Dermis blood vessel endothelial cell (primary cell): Measurements from ENCODE around the gene PTCD2. TPM values are rescaled to one million over a fixed set of nuclear protein-coding genes. Genes with fewer than 3 reads are reported as not detected.
A peak's percentile ranks its signal among the peaks of the same experiment; 100 is the strongest.

Experiments
- DNase-seq: peaks from one replicate; pipeline ENCODE4 v3.0.0; 2010
- total RNA-seq: library from RNA; depleted of rRNA; stranded (reverse); fragments of >200 nt; gene quantifications from 2 replicates; pipeline ENCODE4 v1.2.3, GENCODE V29; 2014

Gene PTCD2, protein sequence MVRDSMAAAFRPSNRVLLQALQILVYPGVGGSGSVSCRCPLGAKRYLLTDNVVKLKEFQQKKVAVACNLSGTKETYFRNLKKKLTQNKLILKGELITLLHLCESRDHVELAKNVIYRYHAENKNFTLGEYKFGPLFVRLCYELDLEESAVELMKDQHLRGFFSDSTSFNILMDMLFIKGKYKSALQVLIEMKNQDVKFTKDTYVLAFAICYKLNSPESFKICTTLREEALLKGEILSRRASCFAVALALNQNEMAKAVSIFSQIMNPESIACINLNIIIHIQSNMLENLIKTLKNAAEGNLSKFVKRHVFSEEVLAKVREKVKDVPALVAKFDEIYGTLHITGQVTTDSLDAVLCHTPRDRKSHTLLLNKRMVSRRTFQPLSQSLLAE
- 3.9 and 6.0 TPM in 2 replicates for total RNA-seq

DNA sequence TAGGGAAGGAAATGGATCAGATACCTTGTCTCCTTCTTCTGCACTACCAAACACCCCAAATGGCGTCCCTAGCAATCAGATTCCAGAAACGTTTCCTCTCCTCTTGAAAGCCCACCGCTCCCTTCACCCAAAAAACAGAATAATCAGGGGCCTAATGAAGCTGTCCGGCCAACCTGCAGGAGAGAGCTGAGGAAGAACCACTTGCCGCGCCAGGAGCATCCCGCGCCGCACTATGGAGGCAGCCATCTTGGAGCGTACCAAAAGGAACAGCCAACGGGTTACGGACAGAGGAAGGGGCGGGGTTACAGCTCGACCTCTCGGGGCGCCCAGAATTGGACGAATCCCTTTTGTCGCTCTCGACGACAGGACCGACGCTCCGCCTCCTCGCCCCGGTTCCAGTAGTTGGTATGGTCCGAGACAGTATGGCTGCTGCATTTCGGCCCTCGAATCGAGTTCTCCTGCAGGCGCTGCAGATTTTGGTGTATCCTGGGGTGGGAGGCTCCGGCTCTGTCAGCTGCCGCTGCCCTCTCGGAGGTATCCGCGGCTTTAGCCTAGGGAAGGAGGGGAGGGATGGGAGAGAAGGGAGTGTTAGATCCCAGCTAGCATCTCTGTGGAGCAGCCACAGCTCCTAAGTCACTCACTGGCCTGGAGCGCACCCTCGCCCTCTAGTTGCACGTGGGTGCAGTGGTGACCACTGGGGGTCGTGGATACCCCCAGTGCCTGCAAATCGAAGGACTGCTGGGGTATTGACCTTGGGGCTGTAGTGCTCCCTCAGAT lies at the start of gene PTCD2, which contains the start of gene MRPS27:
Gene PTCD2 (plus strand): TSS at position 398 of the 777 bp plus-strand sequence. CDS start 10 bp downstream, at position 408.
Gene MRPS27 (minus strand): TSS at position 265 of the 777 bp plus-strand sequence. CDS start 19 bp downstream, at position 246.
- DNase-seq = peak; percentile 99

DNA sequence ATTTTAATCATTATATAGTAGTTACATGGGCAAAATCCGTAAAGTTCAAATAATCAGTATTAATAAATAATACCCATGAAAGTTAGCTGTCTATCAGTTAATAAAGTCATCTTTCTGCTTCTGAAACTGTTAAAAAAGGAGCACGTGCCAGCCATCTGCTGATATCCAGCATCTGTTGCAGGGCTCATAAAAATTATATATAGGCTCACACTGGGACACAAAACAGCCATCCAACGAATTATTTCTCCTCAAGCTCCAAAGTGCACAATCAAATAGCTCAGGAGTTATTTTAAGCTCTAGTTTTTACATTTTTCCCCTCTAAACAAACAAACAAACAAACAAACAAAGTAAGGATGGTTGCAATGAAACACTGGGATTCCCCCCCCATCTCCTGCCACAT lies 48.5 kb upstream of the PTCD2 start:
- no peak for DNase-seq

DNA sequence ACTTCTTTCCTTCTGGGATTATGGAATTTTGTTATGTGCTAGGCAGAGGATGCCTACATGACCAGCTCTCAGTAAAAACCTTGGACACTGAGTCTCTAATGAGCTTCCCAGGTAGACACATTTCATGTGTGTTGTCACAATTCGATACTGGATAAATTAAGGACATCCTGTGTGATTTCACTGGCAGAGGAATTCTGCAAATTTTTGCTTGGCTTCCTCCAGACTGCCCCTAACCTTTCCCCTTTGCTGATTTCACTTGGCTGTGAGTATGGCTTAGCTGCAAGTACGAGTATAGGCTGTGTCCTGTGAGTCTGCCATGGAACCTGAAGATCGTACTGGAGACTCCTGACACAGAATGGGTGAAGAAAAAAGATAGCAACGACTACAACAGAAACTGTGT lies 47.8 kb upstream of the PTCD2 start:
- DNase-seq = peak; percentile 49

DNA sequence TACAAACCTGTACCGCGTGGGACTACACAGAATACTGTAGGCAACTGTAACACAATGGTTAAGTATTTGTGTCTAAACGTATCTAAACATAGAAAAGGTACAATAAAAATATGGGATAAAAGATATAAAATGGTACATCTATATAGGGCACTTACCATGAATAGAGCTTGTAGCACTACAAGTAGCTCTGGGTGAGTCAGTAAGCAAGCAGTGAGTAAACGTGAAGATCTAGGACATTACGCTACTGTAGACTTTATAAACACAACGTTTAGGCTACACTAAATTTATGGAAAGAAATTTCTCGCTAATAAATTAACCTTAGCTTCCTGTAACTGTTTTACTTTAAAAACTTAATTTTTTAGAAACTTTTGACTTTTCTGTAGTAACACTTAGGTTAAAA lies 46.6 kb upstream of the PTCD2 start:
- no peak for DNase-seq

DNA sequence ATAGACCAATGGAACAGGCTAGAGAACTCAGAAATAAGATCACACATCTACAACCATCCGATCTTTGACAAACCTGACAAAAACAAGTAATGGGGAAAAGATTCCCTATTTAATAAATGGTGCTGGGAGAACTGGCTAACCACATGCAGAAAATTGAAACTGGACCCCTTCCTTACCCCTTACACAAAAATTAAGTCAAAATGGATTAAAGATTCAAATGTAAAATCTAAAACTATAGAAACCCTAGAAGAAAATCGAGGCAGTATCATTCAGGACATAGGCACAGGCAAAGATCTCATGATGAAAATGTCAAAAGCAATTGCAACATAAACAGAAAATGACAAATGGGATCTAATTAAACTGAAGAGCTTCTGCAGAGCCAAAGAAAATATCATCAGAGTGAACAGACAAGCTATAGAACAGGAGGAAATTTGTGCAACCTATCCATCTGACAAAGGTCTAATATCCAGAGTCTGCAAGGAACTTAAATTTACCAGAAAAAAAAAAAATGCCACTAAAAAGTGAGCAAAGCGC lies 43.9 kb upstream of the PTCD2 start:
- DNase-seq = no peak

DNA sequence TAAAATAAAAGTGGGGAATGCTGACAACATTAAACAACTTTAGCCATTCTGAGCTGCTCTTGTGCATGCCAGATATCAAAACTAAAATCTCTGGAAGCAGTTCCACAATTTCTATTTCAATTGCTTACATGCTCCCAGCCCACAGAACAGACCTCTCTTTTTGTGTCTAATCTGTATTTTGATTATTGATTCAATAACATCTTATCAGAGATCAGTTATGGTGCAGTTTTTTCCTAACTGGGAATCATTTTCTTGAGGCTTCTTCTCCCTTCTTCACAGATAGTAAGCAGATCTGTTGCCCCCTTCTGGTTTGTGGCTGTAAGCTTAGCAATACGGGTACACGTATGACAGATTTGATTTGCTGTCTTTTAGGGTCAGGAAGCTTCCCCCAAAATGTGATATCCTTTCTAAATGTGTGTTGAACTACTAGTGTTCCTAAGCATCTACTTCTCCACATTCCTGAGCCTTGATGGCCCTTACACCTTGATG lies 39.5 kb upstream of the PTCD2 start:
- DNase-seq = peak; percentile 71

DNA sequence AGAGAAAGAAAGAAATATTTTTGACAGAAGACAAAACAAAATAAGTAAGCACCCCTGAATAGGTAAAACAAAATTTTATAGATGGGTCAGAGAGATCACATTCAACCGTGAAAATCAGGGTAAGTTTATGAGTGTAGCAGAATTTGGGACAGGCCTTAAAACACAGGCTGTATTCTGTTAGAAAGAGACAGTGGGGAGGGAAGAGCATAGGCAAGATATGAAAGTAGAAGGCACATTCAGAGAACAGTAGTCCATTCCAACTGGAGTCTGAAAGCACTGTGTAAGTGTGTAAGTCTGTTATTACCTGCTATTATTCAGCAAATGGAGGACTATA lies 38.8 kb upstream of the PTCD2 start:
- DNase-seq = no peak

DNA sequence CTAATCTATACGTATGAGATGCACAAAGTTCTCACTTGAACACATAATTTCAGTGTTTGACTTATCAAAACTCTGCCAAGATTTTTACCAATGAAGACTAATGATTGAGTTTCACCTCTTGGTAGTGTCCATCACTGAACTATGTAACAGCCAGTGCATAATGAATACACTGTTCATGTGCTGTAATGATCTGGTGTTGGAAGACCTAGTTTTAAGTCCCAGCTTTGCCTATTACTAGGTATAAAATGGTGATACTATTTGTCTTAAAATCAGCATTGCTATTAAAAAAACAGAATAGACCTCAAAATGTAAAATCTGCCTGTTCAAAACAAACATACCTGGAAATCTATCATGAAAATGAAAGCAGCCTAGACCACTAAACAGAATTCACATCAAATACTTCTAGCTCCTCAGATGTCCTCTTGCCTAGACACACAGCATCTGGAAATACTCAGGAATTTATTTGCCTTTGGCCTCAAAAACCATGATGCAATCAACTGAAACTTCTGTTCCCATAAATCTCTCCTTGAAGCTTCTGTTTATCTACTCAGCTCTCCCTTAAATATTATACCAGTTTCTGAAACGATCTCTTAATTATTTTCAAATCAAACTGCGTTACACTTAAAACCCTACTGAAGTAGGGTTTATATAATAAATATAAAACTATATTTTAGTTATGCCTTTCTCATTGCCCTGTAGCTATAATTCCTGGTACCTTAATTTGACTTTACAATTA lies 38.2 kb upstream of the PTCD2 start:
- no peak for DNase-seq

DNA sequence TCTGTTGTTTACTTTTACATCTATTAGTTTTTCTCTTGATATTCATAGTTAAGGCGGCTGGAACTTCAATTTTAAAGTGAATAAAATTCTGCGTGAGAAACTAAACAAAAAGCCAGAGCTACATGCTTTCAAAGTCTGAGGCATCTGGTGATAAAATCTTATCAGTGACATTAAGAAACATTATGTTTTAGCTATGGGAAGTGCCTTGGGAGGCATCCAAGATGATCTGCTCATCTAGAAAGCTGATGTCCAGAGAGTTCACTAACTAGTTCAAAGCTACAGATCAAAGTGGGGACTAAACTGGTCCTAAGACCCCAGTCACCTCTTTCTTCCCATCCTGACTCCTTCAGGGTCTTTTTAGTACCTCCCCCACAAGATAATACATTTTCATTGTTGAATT lies 37.3 kb upstream of the PTCD2 start:
- DNase-seq = peak; percentile 40

DNA sequence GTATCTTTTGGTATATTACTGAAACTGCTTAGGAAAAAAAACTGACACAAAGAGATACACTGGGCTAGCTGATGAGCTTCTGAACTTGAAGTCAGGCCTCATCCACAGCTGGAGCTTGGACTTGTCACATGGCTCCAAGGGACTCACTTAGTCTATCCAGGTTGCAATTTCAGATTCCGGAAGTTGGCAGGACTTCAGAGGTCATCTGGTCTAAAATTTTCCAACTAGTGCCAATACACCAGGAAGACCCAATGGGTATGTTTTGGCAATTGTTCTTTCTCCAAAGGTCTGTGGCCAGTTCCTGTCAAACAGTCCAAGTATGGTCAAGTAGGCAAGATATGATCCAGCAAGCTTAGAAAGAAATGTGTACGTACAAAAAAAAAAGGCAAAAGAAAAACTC lies 36.8 kb upstream of the PTCD2 start:
- DNase-seq = peak; percentile 69

DNA sequence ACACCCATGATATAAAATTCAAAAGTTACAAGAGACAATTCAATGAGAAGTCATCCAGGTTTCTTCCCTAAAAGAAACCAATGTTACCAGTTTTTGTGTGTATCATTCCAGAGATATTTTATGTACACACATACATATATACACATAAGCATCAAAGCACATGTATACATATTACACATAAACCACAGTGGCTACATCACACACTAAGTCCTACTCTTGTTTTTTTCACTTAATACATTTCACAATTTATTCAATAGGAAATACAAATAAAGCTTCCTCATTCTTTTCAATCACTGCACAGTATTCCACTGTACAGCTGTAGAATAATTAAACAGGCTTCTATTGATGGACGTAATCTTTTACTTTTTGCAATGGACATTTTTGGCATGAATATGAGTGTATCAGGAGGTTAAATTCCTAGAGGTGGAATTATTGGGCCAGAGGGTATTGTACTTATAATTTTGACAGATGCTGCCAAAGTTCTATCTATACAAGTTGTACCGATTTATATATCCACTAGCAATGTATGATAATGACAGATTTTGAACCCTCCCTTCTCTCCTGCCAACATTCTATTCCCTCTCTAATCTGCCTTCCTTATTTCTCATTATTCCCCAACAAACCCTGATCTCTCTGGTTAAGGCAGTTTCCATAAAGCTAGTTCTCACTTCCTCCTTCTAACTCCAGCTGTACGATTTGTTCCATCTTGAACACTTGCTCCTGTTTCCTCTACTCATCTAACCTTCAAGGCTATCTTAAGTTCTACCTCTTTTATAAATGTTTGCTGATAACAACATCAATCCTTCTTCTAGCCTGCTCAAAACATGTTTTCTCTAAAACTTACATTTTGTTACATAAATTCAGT lies 35.4 kb upstream of the PTCD2 start:
- DNase-seq = no peak

DNA sequence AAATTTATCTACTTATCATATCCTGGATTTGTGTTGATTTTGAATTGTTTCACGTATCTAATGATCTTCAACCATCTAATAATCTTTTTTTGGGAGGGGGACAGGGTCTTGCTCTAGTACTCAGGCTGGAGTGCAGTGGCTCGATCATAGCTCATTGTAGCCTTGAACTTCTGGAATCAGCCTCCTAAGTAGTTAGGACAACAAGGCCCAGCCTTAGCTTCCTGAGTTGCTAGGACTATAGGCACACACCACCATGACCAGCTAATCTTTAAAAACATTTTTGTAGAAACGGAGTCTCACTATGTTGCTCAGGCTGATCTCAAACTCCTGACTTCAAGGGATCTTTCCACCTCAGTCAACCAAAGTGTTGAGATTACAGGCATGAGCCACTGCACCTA lies 34.8 kb upstream of the PTCD2 start:
- DNase-seq = no peak

DNA sequence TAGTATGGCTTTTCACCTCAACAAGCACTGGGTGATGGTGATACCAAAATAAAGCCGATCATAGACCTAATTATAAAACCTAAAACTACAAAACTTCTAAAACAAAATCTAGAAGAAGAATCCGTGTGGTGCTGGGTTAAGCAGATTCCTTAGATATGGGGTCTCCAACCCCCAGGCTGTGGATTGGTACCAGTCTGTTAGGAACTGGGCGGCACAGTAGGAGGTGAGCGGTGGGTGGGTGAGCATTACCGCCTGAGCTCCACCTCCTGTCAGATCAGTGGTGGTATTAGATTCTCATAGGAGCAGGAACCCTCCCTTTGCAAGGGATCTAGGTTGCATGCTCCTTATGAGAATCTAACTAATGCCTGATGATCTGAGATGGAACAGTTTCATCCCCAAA lies 33.4 kb upstream of the PTCD2 start:
- DNase-seq = no peak

DNA sequence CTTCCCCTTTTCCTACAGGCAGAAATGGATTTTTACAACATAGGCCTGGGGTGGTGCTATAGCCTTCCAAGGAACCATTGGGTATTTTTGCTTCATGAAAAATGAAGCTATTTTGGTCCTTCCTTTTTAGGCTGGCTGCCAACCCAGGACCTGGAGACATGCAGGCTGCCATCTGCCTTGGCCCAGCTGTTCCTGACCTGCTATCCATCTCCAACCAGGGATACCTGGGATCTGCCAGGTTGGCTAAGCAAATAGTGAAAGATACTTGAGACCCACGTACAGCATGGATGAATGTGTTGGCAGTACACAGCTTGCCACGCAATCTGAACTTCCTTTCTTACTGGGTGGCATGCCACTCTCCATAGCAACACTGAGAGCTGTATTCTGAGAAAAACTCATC lies 31.2 kb upstream of the PTCD2 start:
- no peak for DNase-seq

DNA sequence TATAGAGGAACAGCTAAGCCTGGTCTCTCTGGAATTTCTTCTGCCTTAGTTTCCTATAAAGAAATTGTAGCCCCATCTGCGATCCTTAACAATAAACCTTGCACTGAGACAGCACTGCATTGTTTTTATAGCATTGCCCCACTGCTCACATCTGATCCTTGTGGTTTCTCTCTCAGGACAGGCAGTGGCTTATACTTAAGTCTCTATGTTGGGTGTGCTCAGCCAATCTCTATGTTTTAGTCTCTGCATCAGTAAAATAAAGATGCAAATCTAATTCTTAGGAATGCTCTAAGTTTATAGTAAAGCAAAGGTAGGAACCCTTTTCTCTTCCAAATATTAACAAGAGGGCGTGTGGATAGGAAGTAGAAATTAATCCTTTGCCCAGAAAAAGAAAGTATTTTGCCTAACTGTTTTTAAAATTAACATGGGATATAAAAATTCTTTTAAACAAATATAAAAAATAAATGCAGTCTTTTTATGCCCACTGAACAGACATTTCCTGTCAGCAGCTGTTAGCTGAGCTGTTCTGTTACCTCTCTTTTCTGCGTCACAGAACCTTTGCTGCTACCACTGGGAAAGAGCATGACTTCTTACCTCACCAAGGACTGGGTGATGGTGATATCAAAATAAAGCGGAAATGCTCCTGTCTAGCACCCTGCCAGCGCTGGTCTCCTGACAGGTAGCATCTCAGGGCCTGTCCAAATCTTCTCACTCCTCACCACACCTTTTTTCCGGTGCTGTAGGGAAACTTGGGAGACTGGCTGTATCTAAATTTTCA lies 29.6 kb upstream of the PTCD2 start:
- DNase-seq = no peak

DNA sequence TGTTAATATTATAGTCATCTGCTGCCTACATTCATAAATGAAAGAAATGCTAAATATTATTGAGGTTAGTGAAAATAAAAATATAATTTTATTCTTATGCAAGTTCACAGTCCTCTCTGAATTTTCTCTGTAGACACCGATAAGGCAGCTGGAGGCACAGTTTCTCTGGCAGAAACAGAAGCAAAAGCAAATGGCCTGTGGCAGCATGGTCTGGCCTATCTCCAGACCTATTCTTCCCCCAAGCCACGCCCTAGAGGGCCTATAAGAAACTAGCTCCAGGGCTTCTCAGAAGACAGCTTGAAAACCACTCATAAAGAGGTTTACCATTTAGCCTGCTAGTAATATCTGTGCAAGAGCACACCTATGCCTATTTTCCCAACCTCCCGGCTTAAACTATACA lies 28.6 kb upstream of the PTCD2 start:
- DNase-seq = no peak

DNA sequence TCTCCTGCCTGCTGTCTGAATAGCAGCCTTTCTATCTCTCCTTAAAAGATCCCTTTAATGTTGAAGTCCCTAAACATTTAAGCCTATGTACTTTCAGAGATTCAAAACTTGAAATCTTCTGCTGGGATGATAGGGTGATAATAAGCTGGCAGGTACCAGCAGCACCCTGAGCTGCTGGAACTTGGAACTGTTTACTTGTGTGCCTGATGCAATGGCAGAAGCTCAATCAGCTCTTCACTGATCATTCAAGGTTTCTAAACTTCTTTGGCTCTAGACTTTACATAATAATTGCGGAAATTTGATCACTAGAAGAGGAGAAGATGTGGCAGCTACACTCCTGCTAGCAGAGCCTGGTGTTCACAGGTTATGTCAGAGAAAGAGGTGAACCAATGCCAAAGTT lies 27.8 kb upstream of the PTCD2 start:
- DNase-seq = no peak

DNA sequence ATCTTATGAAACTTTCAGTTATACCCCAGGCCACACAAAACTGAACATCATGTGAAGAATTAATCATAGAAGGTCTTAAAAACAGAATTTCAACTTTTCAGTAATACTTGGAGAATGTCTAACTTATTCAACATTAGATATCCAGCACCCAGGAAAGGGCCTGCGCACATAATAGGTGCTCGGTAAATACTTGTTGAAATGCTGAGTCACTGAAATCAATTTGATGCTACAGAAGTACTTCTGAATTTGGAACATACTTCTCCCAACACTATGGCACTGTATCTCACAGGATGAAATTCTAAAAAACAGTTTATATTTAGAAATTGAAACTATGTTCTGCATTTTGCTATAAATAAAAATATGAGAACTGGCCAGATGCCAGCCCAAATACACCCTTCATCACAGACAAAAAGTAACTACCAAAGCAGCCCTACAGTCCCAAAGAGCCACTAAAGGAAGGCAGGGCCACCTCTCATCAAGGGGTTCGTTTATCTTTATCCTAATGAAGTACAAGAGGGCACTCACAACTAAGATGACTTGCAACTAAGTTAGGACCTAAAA lies 26.6 kb upstream of the PTCD2 start:
- no peak for DNase-seq

DNA sequence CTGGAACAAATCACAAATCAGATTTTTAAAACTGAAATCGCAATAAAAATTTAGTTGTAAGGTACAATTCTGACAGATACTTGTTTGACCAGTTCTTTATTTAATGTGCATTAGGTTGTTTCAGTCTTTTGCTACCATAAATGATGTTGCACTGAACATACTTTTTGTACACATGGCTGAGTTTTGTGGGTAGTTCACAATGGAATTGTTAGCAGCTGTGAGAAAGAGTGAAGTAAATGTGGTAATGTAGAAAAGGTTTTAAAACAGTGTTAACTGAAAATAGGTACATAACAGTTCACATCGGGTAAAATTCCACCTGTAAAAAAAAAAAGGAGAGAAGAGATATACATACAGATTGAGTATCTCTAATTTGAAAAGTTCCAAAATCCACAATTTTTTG lies 25.7 kb upstream of the PTCD2 start:
- no peak for DNase-seq

DNA sequence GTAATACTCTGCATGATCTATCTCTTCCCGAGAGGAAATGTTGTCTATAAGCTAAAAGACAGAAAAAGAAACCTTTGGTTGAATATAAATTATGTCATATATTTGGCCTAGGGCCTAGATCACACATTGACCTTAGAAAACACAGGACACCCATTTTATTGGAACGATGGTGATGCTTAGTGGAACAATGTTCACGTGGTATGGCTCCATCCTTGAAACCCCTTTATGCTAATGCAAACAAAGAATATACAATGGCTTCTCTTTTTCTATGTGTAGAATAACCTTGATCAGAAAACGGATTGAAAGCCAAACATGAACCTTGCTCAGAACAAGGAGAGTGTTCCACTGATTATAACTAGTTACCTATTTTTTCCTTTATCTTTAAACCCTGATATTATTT lies 24.6 kb upstream of the PTCD2 start:
- DNase-seq = no peak

DNA sequence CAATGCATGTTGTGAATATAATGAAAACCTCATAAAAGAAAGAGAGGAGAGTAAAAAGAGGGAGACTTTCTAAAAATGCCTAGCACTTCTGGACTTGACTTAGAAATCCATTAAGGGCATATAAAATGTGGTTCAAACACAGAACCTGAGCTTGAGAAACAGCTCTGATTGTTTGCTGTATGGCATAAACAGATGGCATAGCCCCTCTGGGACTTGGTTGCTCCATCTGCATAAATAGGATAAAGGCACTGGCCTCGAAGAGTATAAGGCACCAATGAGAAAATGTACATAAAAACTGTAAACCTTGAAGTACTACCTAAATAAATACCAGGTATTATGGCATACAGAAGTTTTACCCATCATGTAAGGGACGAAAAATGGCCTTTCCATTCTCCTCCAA lies 23.9 kb upstream of the PTCD2 start:
- DNase-seq = no peak
